Neural cell (in vitro differentiated cells): ENCODE measurements around the gene DGKI. TPM values are rescaled to one million over a fixed set of nuclear protein-coding genes. Genes with fewer than 3 reads are reported as not detected.

ENCODE experiments used
- H2AFZ ChIP-seq: fragments of 200-600, 300-800 bp; sonication (generic), shearing (Covaris generic); 2 replicates; pipeline ENCODE4 v1.6.0; 2014; ENCODE audit warnings: low read depth, mild to moderate bottlenecking, antibody characterized with exemption, low read length, moderate library complexity
- H3F3A ChIP-seq: fragments of 200-600 bp; shearing (Covaris generic); 2 replicates; pipeline ENCODE4 v1.6.1; 2016; ENCODE audit warnings: mild to moderate bottlenecking, moderate library complexity, mixed read lengths, antibody characterized with exemption, low read length; ENCODE audit not compliant: insufficient read depth, poor library complexity, severe bottlenecking
- H3K27ac ChIP-seq: fragments of 200-600, 300-800 bp; sonication (generic), shearing (Covaris generic); 2 replicates; pipeline ENCODE4 v1.5.1; 2014; ENCODE audit warnings: mild to moderate bottlenecking, low read length, moderate library complexity
- H3K27me3 ChIP-seq: fragments of 300-800, 200-600 bp; sonication (generic), shearing (Covaris generic); 2 replicates; pipeline ENCODE4 v1.6.0; 2014; ENCODE audit warnings: mild to moderate bottlenecking, low read depth, low read length, moderate library complexity; ENCODE audit not compliant: insufficient read depth
- H3K36me3 ChIP-seq: fragments of 300-800, 200-600 bp; sonication (generic), shearing (Covaris generic); 2 replicates; pipeline ENCODE4 v1.5.1; 2014; ENCODE audit warnings: mild to moderate bottlenecking, antibody characterized with exemption, low read length, moderate library complexity; ENCODE audit not compliant: insufficient read depth
- H3K4me2 ChIP-seq: fragments of 300-800, 200-600 bp; sonication (generic), shearing (Covaris generic); 2 replicates; pipeline ENCODE4 v1.6.0; 2014; ENCODE audit warnings: mild to moderate bottlenecking, low read length
- H3K4me3 ChIP-seq: fragments of 300-800, 200-600 bp; sonication (generic), shearing (Covaris generic); 2 replicates; pipeline ENCODE4 v1.5.1; 2014; ENCODE audit warnings: mild to moderate bottlenecking, low read length, moderate library complexity
- H3K79me2 ChIP-seq: fragments of 200-600 bp; shearing (Covaris generic); replicated peaks from 2 replicates; pipeline ENCODE4 v1.6.0; 2014; ENCODE audit warnings: mild to moderate bottlenecking, low read length, moderate library complexity; ENCODE audit not compliant: insufficient read depth
- H3K9ac ChIP-seq: fragments of 300-800, 200-600 bp; sonication (generic), shearing (Covaris generic); 2 replicates; pipeline ENCODE4 v1.6.1; 2016; ENCODE audit warnings: mild to moderate bottlenecking, low read length, mixed read lengths
- H3K9me2 ChIP-seq: fragments of 200-600 bp; shearing (Covaris generic); 2 replicates; pipeline ENCODE4 v1.6.1; 2016; ENCODE audit warnings: mild to moderate bottlenecking, low read length, mixed read lengths; ENCODE audit not compliant: insufficient read depth
- H3K9me3 ChIP-seq: fragments of 200-600, 300-800 bp; sonication (generic), shearing (Covaris generic); 2 replicates; pipeline ENCODE4 v1.6.1; 2016; ENCODE audit warnings: mild to moderate bottlenecking, mixed run types, low read length, moderate library complexity, mixed read lengths
- H4K20me1 ChIP-seq: fragments of 200-600 bp; shearing (Covaris generic); 2 replicates; pipeline ENCODE4 v1.6.1; 2016; ENCODE audit warnings: mild to moderate bottlenecking, mixed run types; ENCODE audit not compliant: insufficient read depth
- CTCF ChIP-seq: fragments of 450-650 bp; IDR thresholded peaks from 2 replicates; pipeline ENCODE4 v1.5.1; 2014; ENCODE audit warnings: antibody characterized with exemption, mild to moderate bottlenecking, moderate library complexity; ENCODE audit not compliant: poor library complexity, severe bottlenecking
- EP300 ChIP-seq: fragments of 450-650 bp; conservative IDR thresholded peaks from 2 replicates; pipeline ENCODE4 v1.6.1; 2014; ENCODE audit warnings: antibody characterized with exemption, mild to moderate bottlenecking, moderate library complexity; ENCODE audit not compliant: poor library complexity, severe bottlenecking
- EZH2 ChIP-seq: fragments of 200-600, 300-800 bp; shearing (Covaris generic), sonication (generic); IDR thresholded peaks from 2 replicates; pipeline ENCODE4 v1.6.1; 2014; ENCODE audit warnings: antibody characterized with exemption, low read length, borderline replicate concordance, mild to moderate bottlenecking; ENCODE audit not compliant: insufficient read depth, poor library complexity, severe bottlenecking
- MXI1 ChIP-seq: fragments of 450-650 bp; conservative IDR thresholded peaks from 2 replicates; pipeline ENCODE4 v1.6.1; 2014; ENCODE audit warnings: antibody characterized with exemption, mild to moderate bottlenecking; ENCODE audit not compliant: poor library complexity, severe bottlenecking
- POLR2AphosphoS5 ChIP-seq: IDR thresholded peaks from 2 replicates; pipeline ENCODE4 v1.6.1; 2012
- RAD21 ChIP-seq: fragments of 450-650 bp; conservative IDR thresholded peaks from 2 replicates; pipeline ENCODE4 v1.6.1; 2014; ENCODE audit warnings: antibody characterized with exemption, mild to moderate bottlenecking, moderate library complexity
- REST ChIP-seq: IDR thresholded peaks from 2 replicates; pipeline ENCODE4 v1.6.1; 2012; ENCODE audit warnings: borderline replicate concordance
- SMC3 ChIP-seq: fragments of 450-650 bp; conservative IDR thresholded peaks from 2 replicates; pipeline ENCODE4 v1.6.1; 2014; ENCODE audit warnings: antibody characterized with exemption, mild to moderate bottlenecking, moderate library complexity; ENCODE audit not compliant: poor library complexity
- TAF1 ChIP-seq: IDR thresholded peaks from 2 replicates; pipeline ENCODE4 v1.6.1; 2012; ENCODE audit warnings: low read depth
- polyA plus RNA-seq: library from polyadenylated mRNA; depleted of rRNA; stranded (reverse); fragments of >200 nt; gene quantifications from 2 replicates; pipeline ENCODE4 v1.2.3, GENCODE V29; 2014

Gene DGKI
- polyA plus RNA-seq, 1 donor from 2014 or later, result 15.8 TPM

GRCh38 chr7:137760111-137760510, 86.7 kb downstream of the DGKI start:
- H3K9ac ChIP-seq, result no peak overlapping the region
- H3K79me2 ChIP-seq, result no peaks in the 10 kb centered on the region
- H3K27ac ChIP-seq, result no peak overlapping the region

GRCh38 chr7:137757146-137757925, 89.4 kb downstream of the DGKI start:
- Histone ChIP-seq H3K4me3 (no peak overlapping the region), H3F3A (no peaks in the 10 kb centered on the region), H3K79me2 (no peaks in the 10 kb centered on the region), H4K20me1 (no peaks in the 10 kb centered on the region), H3K9me2 (no peaks in the 10 kb centered on the region), H2AFZ (no peak overlapping the region), H3K36me3 (no peaks in the 10 kb centered on the region), H3K27ac (no peak overlapping the region), H3K9ac (no peak overlapping the region), H3K4me2 (no peak overlapping the region), H3K27me3 (no peaks in the 10 kb centered on the region), H3K9me3 (no peaks in the 10 kb centered on the region)
- no peak for TF ChIP-seq RAD21
- TF ChIP-seq POLR2AphosphoS5, result no peak
- TF ChIP-seq EP300, result no peak
- TF ChIP-seq MXI1, result no peak
- no peak for TF ChIP-seq EZH2
- TF ChIP-seq CTCF, result no peak
- TF ChIP-seq TAF1, result no peak
- no peak for TF ChIP-seq SMC3
- no peak for TF ChIP-seq REST

More at GRCh38 chr7:137760111-137760510, 86.7 kb downstream of the DGKI start:
- H3K4me2 ChIP-seq, result no peak overlapping the region
- H3K9me3 ChIP-seq, result no peaks in the 10 kb centered on the region
- no peak overlapping the region for H3K4me3 ChIP-seq
- H3K36me3 ChIP-seq, result no peaks in the 10 kb centered on the region
- H3K27me3 ChIP-seq, result no peaks in the 10 kb centered on the region
- H4K20me1 ChIP-seq, result no peaks in the 10 kb centered on the region
- H3K9me2 ChIP-seq, result no peaks in the 10 kb centered on the region
- TF ChIP-seq RAD21, result no peak
- no peak for TF ChIP-seq POLR2AphosphoS5
- TF ChIP-seq CTCF, result no peak
- TF ChIP-seq EZH2, result no peak
- no peak for TF ChIP-seq SMC3
- no peak for TF ChIP-seq EP300
- no peak for TF ChIP-seq TAF1
- H2AFZ ChIP-seq, result no peak overlapping the region
- H3F3A ChIP-seq, result no peaks in the 10 kb centered on the region
